GM10266 (cell line): ENCODE data around the gene SWAP70.

Experiments used
- DNase-seq: peaks from one replicate; pipeline ENCODE4 v3.0.0; 2012; ENCODE audit errors: extremely low spot score
- CTCF ChIP-seq: IDR thresholded peaks from 2 replicates; pipeline ENCODE4 v1.5.1; 2012; ENCODE audit warnings: mild to moderate bottlenecking, low read depth; ENCODE audit not compliant: control insufficient read depth, insufficient read depth; ENCODE audit errors: missing control alignments

The SWAP70 gene

GRCh38 chr11:9775398-9775779 is 111.5 kb downstream of the SWAP70 start:
- DNase-seq, result no peak
- TF ChIP-seq CTCF, result no peak

- TF ChIP-seq CTCF, result no peak
- no peak for DNase-seq
Measured at GRCh38 chr11:9776203-9776602, 112.3 kb downstream of the SWAP70 start.

GRCh38 chr11:9777066-9777465 is 113.2 kb downstream of the SWAP70 start:
- no peak for TF ChIP-seq CTCF
- no peak for DNase-seq

- no peak for DNase-seq
- no peak for TF ChIP-seq CTCF
Measured at GRCh38 chr11:9777525-9777924, 113.6 kb downstream of the SWAP70 start.

GRCh38 chr11:9780929-9781328 is 117.1 kb downstream of the SWAP70 start:
- no peak for TF ChIP-seq CTCF

GRCh38 chr11:9783986-9784385 is 120.1 kb downstream of the SWAP70 start:
- TF ChIP-seq CTCF, result no peak
- DNase-seq, result no peak

More at GRCh38 chr11:9780929-9781328, 117.1 kb downstream of the SWAP70 start:
- DNase-seq, result no peak

GRCh38 chr11:9784602-9785315 is 120.9 kb downstream of the SWAP70 start:
- DNase-seq, result no peak
- TF ChIP-seq CTCF, result no peak
